Bronchial epithelial cell (primary cell): ENCODE measurements around the gene BCL11A. TPM values are rescaled to one million over a fixed set of nuclear protein-coding genes. Genes with fewer than 3 reads are reported as not detected.

Experiments used
- DNase-seq: peaks from one replicate; pipeline ENCODE4 v3.0.0-alpha.2; 2010; ENCODE audit warnings: low read depth
- FAIRE-seq: peaks from 2 replicates; lab custom pipeline; 2011; peaks lifted over from hg19 to GRCh38; lab: Jason Lieb, UNC
- H3K27me3 ChIP-seq: 2 replicates; pipeline ENCODE4 v1.5.1; 2011; ENCODE audit warnings: low read length; ENCODE audit not compliant: control insufficient read depth, insufficient read depth
- H3K36me3 ChIP-seq: 2 replicates; pipeline ENCODE4 v1.5.1; 2011; ENCODE audit warnings: low read length; ENCODE audit not compliant: control insufficient read depth, insufficient read depth
- H3K4me3 ChIP-seq: 2 replicates; pipeline ENCODE4 v1.5.1; 2011; ENCODE audit warnings: mild to moderate bottlenecking, low read depth, low read length, control low read depth
- CTCF ChIP-seq: IDR thresholded peaks from 2 replicates; pipeline ENCODE4 v1.5.1; 2011; ENCODE audit warnings: mild to moderate bottlenecking, moderate library complexity, low read length, control low read depth, inconsistent platforms; ENCODE audit not compliant: insufficient read depth, severe bottlenecking
- total RNA-seq: library from RNA; depleted of rRNA; stranded (reverse); fragments of >200 nt; gene quantifications from 2 replicates; pipeline ENCODE4 v1.2.1, GENCODE V29; 2014

BCL11A gene
- total RNA-seq, 1 donor from 2014 or later: 1.8 TPM

- Histone ChIP-seq H3K4me3 (no peak overlapping the region), H3K27me3 (no peaks in the 10 kb centered on the region), H3K36me3 (no peaks in the 10 kb centered on the region)
- no peak for FAIRE-seq
- no peak for TF ChIP-seq CTCF
- DNase-seq: peak; percentile 23
These were observed 46.1 kb downstream of the BCL11A start for GRCh38 chr2:60507211-60507965.

GRCh38 chr2:60505880-60506260 lies 47.6 kb downstream of the BCL11A start:
- Histone ChIP-seq H3K36me3 (no peaks in the 10 kb centered on the region), H3K27me3 (no peaks in the 10 kb centered on the region), H3K4me3 (no peak overlapping the region)
- FAIRE-seq: no peak
- no peak for TF ChIP-seq CTCF
- DNase-seq: peak; percentile 38

GRCh38 chr2:60505240-60505879 lies 48.1 kb downstream of the BCL11A start:
- Histone ChIP-seq H3K4me3 (no peak overlapping the region), H3K36me3 (no peaks in the 10 kb centered on the region), H3K27me3 (no peaks in the 10 kb centered on the region)
- DNase-seq (peak; percentile 90), FAIRE-seq (peak; percentile 13)
- TF ChIP-seq CTCF: no peak

GRCh38 chr2:60504049-60504448 lies 49.4 kb downstream of the BCL11A start:
- DNase-seq: peak; percentile 66
- no peak for FAIRE-seq
- Histone ChIP-seq H3K36me3 (no peaks in the 10 kb centered on the region), H3K27me3 (no peaks in the 10 kb centered on the region), H3K4me3 (no peak overlapping the region)
- TF ChIP-seq CTCF: peak; percentile 23

- DNase-seq: no peak
- no peak for FAIRE-seq
- no peak for TF ChIP-seq CTCF
- H3K4me3 ChIP-seq: no peak overlapping the region
- no peaks in the 10 kb centered on the region for H3K27me3 ChIP-seq
- no peaks in the 10 kb centered on the region for H3K36me3 ChIP-seq
These were observed 51.3 kb downstream of the BCL11A start for GRCh38 chr2:60502144-60502543.

- Histone ChIP-seq H3K36me3 (no peaks in the 10 kb centered on the region), H3K4me3 (no peak overlapping the region), H3K27me3 (no peaks in the 10 kb centered on the region)
- FAIRE-seq (no peak), DNase-seq (peak; percentile 63)
- no peak for TF ChIP-seq CTCF
These were observed 52.6 kb downstream of the BCL11A start for GRCh38 chr2:60500861-60501260.
